H1 (cell line): ENCODE results near the gene TSHZ2. TPM values are rescaled to one million over a fixed set of nuclear protein-coding genes. Genes with fewer than 3 reads are reported as not detected.
A peak's percentile ranks its signal among the peaks of the same experiment; 100 is the strongest.

Experiments used
- CTCF ChIA-PET: fragments of 300-600 bp; sonication (Branson Sonifier 250); formaldehyde crosslinking; loops from one replicate; lab custom pipeline; 2021; ENCODE audit not compliant: partially characterized antibody; lab: Charles Lee
- POLR2A ChIA-PET: fragments of 300-600 bp; sonication (Branson Sonifier 250); formaldehyde crosslinking; loops from one replicate; lab custom pipeline; 2021; ENCODE audit warnings: inconsistent platforms; ENCODE audit not compliant: partially characterized antibody; lab: Charles Lee
- DNase-seq, 2 experiments: peaks; one replicate each; pipeline versions ENCODE4 v3.0.0 to v3.0.0-alpha.2; 2010 to 2022; ENCODE audit warnings: low spot score in 2 of 2, low read depth in 1 of 2, mixed read lengths in 1 of 2
- FAIRE-seq: peaks from 2 replicates; lab custom pipeline; 2011; peaks lifted over from hg19 to GRCh38; lab: Jason Lieb, UNC
- H2AFZ ChIP-seq: 2 replicates; pipeline ENCODE4 v1.8.1; 2012; ENCODE audit warnings: low read length, inconsistent platforms
- H2AK5ac ChIP-seq: 2 replicates; pipeline ENCODE4 v1.6.1; 2013; ENCODE audit warnings: low read depth, low read length
- H2BK120ac ChIP-seq: replicated peaks from 2 replicates; pipeline ENCODE3; 2013; ENCODE audit warnings: low read depth, low read length, inconsistent platforms
- H2BK12ac ChIP-seq: 2 replicates; pipeline ENCODE4 v1.6.1; 2013; ENCODE audit warnings: low read depth, low read length
- H2BK15ac ChIP-seq: 2 replicates; pipeline ENCODE4 v1.6.1; 2013; ENCODE audit warnings: low read length
- H2BK20ac ChIP-seq: 2 replicates; pipeline ENCODE4 v1.6.1; 2013; ENCODE audit warnings: low read length
- H2BK5ac ChIP-seq: 2 replicates; pipeline ENCODE4 v1.6.1; 2013; ENCODE audit warnings: low read depth, low read length
- H3K14ac ChIP-seq: 2 replicates; pipeline ENCODE4 v1.6.1; 2013; ENCODE audit warnings: inconsistent platforms; ENCODE audit not compliant: insufficient read length
- H3K18ac ChIP-seq: 2 replicates; pipeline ENCODE4 v1.6.1; 2013; ENCODE audit warnings: low read length; ENCODE audit errors: extremely low read depth
- H3K23ac ChIP-seq: 2 replicates; pipeline ENCODE4 v1.6.1; 2013; ENCODE audit warnings: inconsistent platforms; ENCODE audit not compliant: insufficient read length
- H3K23me2 ChIP-seq: 2 replicates; pipeline ENCODE4 v1.6.1; 2013; ENCODE audit warnings: low read depth, low read length
- H3K27ac ChIP-seq: 2 replicates; pipeline ENCODE4 v1.6.1; 2011; ENCODE audit warnings: low read depth, low read length, inconsistent platforms
- H3K27me3 ChIP-seq, 4 experiments: replicated peaks in 1 of 4; 1 replicate in 1 of 4; 2 replicates in 3 of 4; pipeline versions ENCODE4 v1.6.1 to v1.8.1; 2011 to 2013; ENCODE audit warnings: low read length in 3 of 4, mild to moderate bottlenecking in 3 of 4, inconsistent platforms in 2 of 4, mixed read lengths in 2 of 4, moderate library complexity in 1 of 4; ENCODE audit not compliant: control insufficient read depth in 3 of 4, insufficient read depth in 3 of 4; ENCODE audit errors: extremely low read depth in 1 of 4
- H3K36me3 ChIP-seq, 4 experiments: 2 replicates each; pipeline versions ENCODE4 v1.6.1 to v1.8.1; 2011 to 2013; ENCODE audit warnings: mild to moderate bottlenecking in 4 of 4, low read length in 3 of 4, moderate library complexity in 2 of 4, control low read depth in 1 of 4, inconsistent platforms in 1 of 4; ENCODE audit not compliant: insufficient read depth in 4 of 4, control insufficient read depth in 2 of 4
- H3K4ac ChIP-seq: replicated peaks from 2 replicates; pipeline ENCODE3; 2013; ENCODE audit warnings: low read length, low read depth, mixed read lengths, inconsistent platforms; ENCODE audit not compliant: insufficient read length
- H3K4me1 ChIP-seq, 4 experiments: replicated peaks in 1 of 4; 1 replicate in 1 of 4; 2 replicates in 3 of 4; pipeline versions ENCODE4 v1.6.1 to v1.8.1; 2011 to 2013; ENCODE audit warnings: low read length in 3 of 4, inconsistent platforms in 2 of 4, mixed read lengths in 1 of 4; ENCODE audit not compliant: insufficient read depth in 4 of 4, control insufficient read depth in 3 of 4
- H3K4me2 ChIP-seq, 2 experiments: 2 replicates each; pipeline versions ENCODE4 v1.6.1 to v1.8.1; 2011 to 2013; ENCODE audit warnings: low read depth in 2 of 2, low read length in 2 of 2, control low read depth in 1 of 2, inconsistent platforms in 1 of 2, mild to moderate bottlenecking in 1 of 2; ENCODE audit not compliant: insufficient read depth in 1 of 2
- H3K4me3 ChIP-seq, 4 experiments: fragments of 200-600, 300-600 bp in 1 of 4; sonication (generic), shearing (Covaris generic), sonication (Bioruptor Twin) in 1 of 4; 2 replicates each; pipeline versions ENCODE4 v1.5.1 to v1.8.1; 2011 to 2016; ENCODE audit warnings: low read length in 4 of 4, low read depth in 3 of 4, control low read depth in 2 of 4, inconsistent platforms in 2 of 4, mild to moderate bottlenecking in 2 of 4, mixed read lengths in 1 of 4, moderate library complexity in 1 of 4; ENCODE audit not compliant: insufficient read depth in 2 of 4; ENCODE audit errors: extremely low read depth in 1 of 4
- H3K56ac ChIP-seq: replicated peaks from 2 replicates; pipeline ENCODE3; 2013; ENCODE audit warnings: low read depth, mild to moderate bottlenecking, mixed read lengths, low read length, inconsistent platforms; ENCODE audit not compliant: insufficient read length
- H3K79me1 ChIP-seq: 2 replicates; pipeline ENCODE4 v1.6.1; 2013; ENCODE audit warnings: low read depth, low read length, control low read depth
- H3K79me2 ChIP-seq, 2 experiments: 2 replicates each; pipeline versions ENCODE4 v1.6.1 to v1.8.1; 2012 to 2013; ENCODE audit warnings: low read length in 2 of 2, mild to moderate bottlenecking in 2 of 2, inconsistent platforms in 1 of 2; ENCODE audit not compliant: insufficient read depth in 2 of 2, control insufficient read depth in 1 of 2
- H3K9ac ChIP-seq, 4 experiments: replicated peaks in 1 of 4; 1 replicate in 1 of 4; 2 replicates in 3 of 4; pipeline versions ENCODE4 v1.6.1 to v1.8.1; 2011 to 2013; ENCODE audit warnings: low read depth in 3 of 4, low read length in 3 of 4, control low read depth in 2 of 4, mild to moderate bottlenecking in 2 of 4, moderate library complexity in 2 of 4, inconsistent platforms in 1 of 4; ENCODE audit errors: extremely low read depth in 1 of 4
- H3K9me3 ChIP-seq, 2 experiments: 2 replicates each; pipeline versions ENCODE4 v1.6.1 to v1.8.1; 2012 to 2013; ENCODE audit warnings: mild to moderate bottlenecking in 2 of 2, moderate library complexity in 2 of 2, control low read depth in 1 of 2, inconsistent platforms in 1 of 2, low read depth in 1 of 2, low read length in 1 of 2, mixed read lengths in 1 of 2; ENCODE audit not compliant: insufficient read depth in 2 of 2
- H4K20me1 ChIP-seq, 2 experiments: replicated peaks in 1 of 2; 2 replicates each; pipeline versions ENCODE3 to v1.8.1; 2011 to 2013; ENCODE audit warnings: inconsistent platforms in 2 of 2, low read length in 2 of 2, mild to moderate bottlenecking in 1 of 2; ENCODE audit not compliant: insufficient read depth in 2 of 2, control insufficient read depth in 1 of 2
- H4K5ac ChIP-seq: 2 replicates; pipeline ENCODE4 v1.6.1; 2013; ENCODE audit warnings: low read length, low read depth, mixed read lengths, inconsistent platforms; ENCODE audit not compliant: insufficient read length
- H4K8ac ChIP-seq: 2 replicates; pipeline ENCODE4 v1.8.0; 2013; ENCODE audit warnings: mild to moderate bottlenecking, moderate library complexity, low read length, inconsistent platforms; ENCODE audit not compliant: insufficient read depth; ENCODE audit errors: extremely low read depth
- H4K91ac ChIP-seq: replicated peaks from 2 replicates; pipeline ENCODE3; 2013; ENCODE audit warnings: low read length, mixed read lengths, inconsistent platforms; ENCODE audit not compliant: insufficient read length
- CBX5 ChIP-seq: fragments of 300-800, 300-1000 bp; sonication (generic); IDR thresholded peaks from 2 replicates; pipeline ENCODE4 v1.7.1; 2016; ENCODE audit warnings: antibody characterized with exemption, low read length, low read depth
- CEBPB ChIP-seq: IDR thresholded peaks from 2 replicates; pipeline ENCODE4 v1.6.1; 2012; ENCODE audit warnings: low read depth, low read length
- CTCF ChIP-seq, 3 experiments: IDR thresholded peaks; 1 replicate in 2 of 3; 2 replicates in 1 of 3; pipeline versions ENCODE4 v1.5.1 to v1.6.1; 2011; ENCODE audit warnings: low read length in 3 of 3, mild to moderate bottlenecking in 3 of 3, inconsistent platforms in 2 of 3, low read depth in 1 of 3, moderate library complexity in 1 of 3; ENCODE audit not compliant: insufficient read depth in 1 of 3; ENCODE audit errors: control extremely low read depth in 1 of 3
- NANOG ChIP-seq: IDR thresholded peaks from 2 replicates; pipeline ENCODE4 v1.6.1; 2011; ENCODE audit warnings: low read length, low read depth, mild to moderate bottlenecking, inconsistent platforms; ENCODE audit not compliant: insufficient read depth, poor library complexity, severe bottlenecking
- RAD21 ChIP-seq, 2 experiments: IDR thresholded peaks in 1 of 2; conservative IDR thresholded peaks in 1 of 2; 2 replicates each; pipeline ENCODE4 v1.6.1; 2011; ENCODE audit warnings: low read depth in 2 of 2, low read length in 2 of 2, improper control_type of control experiment in 1 of 2, inconsistent platforms in 1 of 2, mild to moderate bottlenecking in 1 of 2, moderate library complexity in 1 of 2
- SP4 ChIP-seq: IDR thresholded peaks from 2 replicates; pipeline ENCODE4 v1.6.1; 2012; ENCODE audit warnings: low read length, inconsistent platforms
- WGBS, 2 experiments: shearing (Covaris generic) in 1 of 2; methylation state at CpG; one replicate each; pipeline versions ENCODE4 v1.1.6 to v1.1.7; 2013 to 2015; ENCODE audit warnings: low lambda C conversion rate in 2 of 2, mixed read lengths in 2 of 2, inconsistent platforms in 1 of 2, low coverage in 1 of 2, missing lambda C conversion rate in 1 of 2; ENCODE audit not compliant: insufficient replicate concordance in 2 of 2, insufficient coverage in 1 of 2, insufficient read length in 1 of 2; ENCODE audit errors: extremely low coverage in 1 of 2, missing lambda C conversion rate in 1 of 2; 5-methylcytosine and 5-hydroxymethylcytosine counted together
- polyA plus RNA-seq, 7 experiments: library from polyadenylated mRNA; depleted of rRNA in 3 of 7; stranded (reverse) in 5 of 7; unstranded in 2 of 7; fragments of >200 nt in 5 of 7; fragments of 200-250 nt in 2 of 7; gene quantifications; 1 replicate in 5 of 7; 2 replicates in 1 of 7; 4 replicates in 1 of 7; pipeline versions ENCODE4 v1.2.1 to v1.2.3, GENCODE V29; 2011 to 2013; ENCODE audit warnings: missing spikeins in 2 of 7, mixed read lengths in 2 of 7
- total RNA-seq: library from RNA; stranded (reverse); fragmentation: NEBNext Ultra II Directional; extraction: Animal tissue kit (Norgen Biotek cat#: 25700); gene quantifications from 2 replicates; pipeline ENCODE4 v1.2.1, GENCODE V29; 2021

TSHZ2 gene
- total and polyA plus RNA-seq, 2 of the 8 experiments (the other 6 are each of a cell fraction or from before 2014, with no cell fraction given) = 0.14 to 0.30 TPM

DNA sequence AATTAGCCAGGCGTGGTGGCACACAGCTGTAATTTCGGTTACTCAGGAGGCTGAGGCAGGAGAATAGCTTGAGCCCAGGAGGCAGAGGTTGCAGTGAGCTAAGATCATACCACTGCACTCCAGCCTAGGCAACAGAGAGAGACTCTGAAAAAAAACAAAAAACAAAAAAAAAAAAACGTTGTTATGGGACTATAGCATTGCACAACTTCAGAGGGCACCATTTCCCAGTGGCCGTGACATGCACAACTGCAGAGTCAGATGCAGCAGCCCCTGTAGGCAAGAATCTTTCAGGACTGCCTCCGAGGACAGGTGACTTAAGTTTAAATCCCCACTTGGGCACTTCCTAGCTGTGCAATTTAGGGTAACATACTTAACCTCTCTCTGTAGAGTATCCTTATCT, 557.5 kb downstream of the TSHZ2 start:
- Histone ChIP-seq H2AK5ac (no peak overlapping the region), H3K23me2 (no peaks in the 10 kb centered on the region), H2AFZ (no peak overlapping the region), H3K79me1 (no peaks in the 10 kb centered on the region), H4K5ac (no peak overlapping the region), H2BK12ac (no peak overlapping the region), H2BK5ac (no peak overlapping the region), H4K20me1 (no peaks in the 10 kb centered on the region), H3K79me2 (no peaks in the 10 kb centered on the region), H3K27me3 (no peaks in the 10 kb centered on the region), H3K27ac (no peak overlapping the region), H3K4me2 (no peak overlapping the region), H4K8ac (no peak overlapping the region), H2BK120ac (no peak overlapping the region), H3K56ac (no peak overlapping the region), H3K14ac (no peak overlapping the region), H3K23ac (no peak overlapping the region), H3K9ac (no peak overlapping the region), H4K91ac (no peak overlapping the region), H2BK20ac (no peak overlapping the region), H3K4me3 (no peak overlapping the region), H2BK15ac (no peak overlapping the region), H3K4ac (no peak overlapping the region), H3K36me3 (no peaks in the 10 kb centered on the region), H3K18ac (no peak overlapping the region), H3K9me3 (no peaks in the 10 kb centered on the region), H3K4me1 (no peaks in the 10 kb centered on the region)
- ChIA-PET POLR2A (no interaction called here), CTCF (interaction anchor here (0.6 to 1.2 kb wide), 7 partner anchors 9 to 574 kb away, joined by 3 to 4 read pairs (median 3); no protein-coding TSS in a partner anchor)
- FAIRE-seq = no peak
- WGBS, 2 experiments = 87% methylated on average over 5 of the region's 5 CpGs; no CpG with 5 or more reads in 1 of the 2 experiments
- TF ChIP-seq SP4 (no peak), CBX5 (no peak), RAD21 (IDR thresholded peaks at IDR 0.05 in 1 of 2, conservative IDR thresholded peaks at IDR 0.05 in 1 of 2; ENCODE audit: low read depth in 2 of 2, low read length in 2 of 2) (peak in 1 of 2 experiments; percentile 10; a peak in 1 of 4 replicates), CTCF (IDR thresholded peaks at IDR 0.05; ENCODE audit: control extremely low read depth in 1 of 3, insufficient read depth in 1 of 3, low read depth in 1 of 3, low read length in 3 of 3) (peak in 2 of 3 experiments; percentile 2 to 21; a peak in 1 of 4 replicates), NANOG (no peak), CEBPB (0 out of 2 replicates have a peak, but pooled peaks have one; percentile 25)
- no peak for DNase-seq
